ENCODE data around the gene THUMPD1. TPM values are rescaled to one million over a fixed set of nuclear protein-coding genes. Genes with fewer than 3 reads are reported as not detected.

The THUMPD1 gene
- total and polyA plus RNA-seq, 2 experiments from 2014 or later = 44.6 to 93.0 TPM

DNA sequence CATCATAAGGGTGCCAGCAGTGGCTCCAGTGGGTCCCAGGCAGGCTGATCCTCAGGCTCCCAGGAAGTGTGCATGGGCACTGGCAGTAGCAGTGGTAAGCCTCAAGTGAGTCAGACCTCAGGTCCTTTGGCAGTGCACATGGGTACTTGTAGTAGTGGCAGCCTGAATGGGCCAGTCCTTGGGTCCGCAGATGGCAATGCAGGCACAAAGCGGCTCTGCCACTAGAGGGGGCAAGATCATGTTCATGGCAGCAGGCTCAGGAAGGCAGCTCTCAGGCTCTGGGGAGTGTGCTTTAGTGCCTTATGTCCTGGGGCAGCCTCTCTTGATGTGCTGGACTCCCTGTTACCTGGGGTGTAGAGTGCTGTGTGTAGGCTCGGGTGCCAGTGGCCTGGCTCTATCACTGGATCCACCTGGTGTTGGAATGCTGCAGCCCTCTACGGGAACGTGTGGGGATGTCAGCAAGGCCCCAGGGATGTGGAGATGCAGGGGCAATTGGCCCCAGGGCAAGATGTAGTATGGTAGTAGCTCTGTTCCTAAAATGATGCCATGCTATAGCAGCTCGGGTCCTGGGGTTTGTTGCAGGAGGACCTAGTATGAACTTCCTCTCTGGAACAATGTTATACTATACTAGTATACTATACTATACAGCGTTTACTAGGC lies 33.2 kb upstream of the THUMPD1 start (continued):
- no peak for TF ChIP-seq ZNF462 (CRISPR knock-in tag; IDR thresholded peaks at IDR 0.05)
- TF ChIP-seq EZH2phosphoT487 (IDR thresholded peaks at IDR 0.05; ENCODE audit: unreplicated experiment) = no peak

DNA sequence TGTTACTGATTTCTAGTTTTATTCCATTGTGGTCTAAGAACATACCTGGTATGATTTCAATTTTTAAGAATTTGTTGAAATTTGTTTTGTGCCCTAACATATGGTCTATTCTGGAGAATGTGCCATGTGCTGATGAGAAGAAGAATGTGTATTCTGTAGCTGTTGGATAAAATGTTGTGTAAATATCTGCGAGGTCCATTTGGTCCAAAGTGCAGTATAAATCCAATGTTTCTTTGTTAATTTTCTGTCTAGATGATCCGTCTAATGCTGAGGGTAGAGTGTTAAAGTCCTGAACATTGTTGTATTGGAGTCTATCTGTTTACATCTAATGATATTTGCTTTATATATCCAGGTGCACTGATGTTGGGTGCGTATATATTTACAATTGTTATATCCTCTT lies 32.1 kb upstream of the THUMPD1 start:
- H3K36me3 Mint-ChIP-seq (ENCODE audit: low read depth) = no peaks in the 10 kb centered on the region
- no peak for TF ChIP-seq NANOG (IDR thresholded peaks at IDR 0.05; ENCODE audit: borderline replicate concordance)
- H3K36me3 ChIP-seq (ENCODE audit: insufficient read depth) = no peaks in the 10 kb centered on the region
- H3K4me3 ChIP-seq = no peak overlapping the region
- DNase-seq (ENCODE audit: low spot score) (no peak), ATAC-seq (no peak)
- no peak overlapping the region for H3K4me3 Mint-ChIP-seq
- H3K27me3 Mint-ChIP-seq (ENCODE audit: insufficient read depth, low read depth, poor library complexity) = peaks cover 3% of the 10 kb centered on the region
- H2AFZ ChIP-seq = no peak overlapping the region
- no peaks in the 10 kb centered on the region for H4K20me1 ChIP-seq (replicated peaks; ENCODE audit: insufficient read depth)
- H3K27ac ChIP-seq (ENCODE audit: low read depth) = no peak overlapping the region
- no peaks in the 10 kb centered on the region for H3K9me2 ChIP-seq (ENCODE audit: insufficient read depth)
- H3K4me1 Mint-ChIP-seq = no peaks in the 10 kb centered on the region
- H3K4me1 ChIP-seq (ENCODE audit: insufficient read depth) = no peaks in the 10 kb centered on the region
- H3K9me3 Mint-ChIP-seq = no peaks in the 10 kb centered on the region
- H3K27ac Mint-ChIP-seq = no peak overlapping the region
- no peak overlapping the region for H3K4me2 ChIP-seq
- H3F3A ChIP-seq (replicated peaks; ENCODE audit: low read depth) = no peaks in the 10 kb centered on the region
- no peaks in the 10 kb centered on the region for H3K27me3 ChIP-seq (ENCODE audit: insufficient read depth)
- no peaks in the 10 kb centered on the region for H3K79me2 ChIP-seq (replicated peaks; ENCODE audit: insufficient read depth)

- no peaks in the 10 kb centered on the region for H3K79me2 ChIP-seq (replicated peaks; ENCODE audit: insufficient read depth)
- no peak overlapping the region for H3K27ac ChIP-seq (ENCODE audit: low read depth)
- H3F3A ChIP-seq (replicated peaks; ENCODE audit: low read depth) = no peaks in the 10 kb centered on the region
- H3K4me3 ChIP-seq = no peak overlapping the region
- H3K9me2 ChIP-seq (ENCODE audit: insufficient read depth) = no peaks in the 10 kb centered on the region
- Mint-ChIP-seq H3K27ac (no peak overlapping the region), H3K4me1 (peaks cover 2% of the 10 kb centered on the region; the same call in 2 of the 3 replicates), H3K9me3 (no peaks in the 10 kb centered on the region), H3K4me3 (no peak overlapping the region), H3K36me3 (ENCODE audit: low read depth) (no peaks in the 10 kb centered on the region), H3K27me3 (ENCODE audit: insufficient read depth, low read depth, poor library complexity) (peaks cover 3% of the 10 kb centered on the region)
- no peaks in the 10 kb centered on the region for H3K4me1 ChIP-seq (ENCODE audit: insufficient read depth)
- no peaks in the 10 kb centered on the region for H3K27me3 ChIP-seq (ENCODE audit: insufficient read depth)
- no peaks in the 10 kb centered on the region for H3K36me3 ChIP-seq (ENCODE audit: insufficient read depth)
- ATAC-seq (no peak), DNase-seq (ENCODE audit: low spot score) (no peak)
- H4K20me1 ChIP-seq (replicated peaks; ENCODE audit: insufficient read depth) = no peaks in the 10 kb centered on the region
- H3K4me2 ChIP-seq = no peak overlapping the region
- no peak overlapping the region for H2AFZ ChIP-seq
- TF ChIP-seq, protein P1, sequence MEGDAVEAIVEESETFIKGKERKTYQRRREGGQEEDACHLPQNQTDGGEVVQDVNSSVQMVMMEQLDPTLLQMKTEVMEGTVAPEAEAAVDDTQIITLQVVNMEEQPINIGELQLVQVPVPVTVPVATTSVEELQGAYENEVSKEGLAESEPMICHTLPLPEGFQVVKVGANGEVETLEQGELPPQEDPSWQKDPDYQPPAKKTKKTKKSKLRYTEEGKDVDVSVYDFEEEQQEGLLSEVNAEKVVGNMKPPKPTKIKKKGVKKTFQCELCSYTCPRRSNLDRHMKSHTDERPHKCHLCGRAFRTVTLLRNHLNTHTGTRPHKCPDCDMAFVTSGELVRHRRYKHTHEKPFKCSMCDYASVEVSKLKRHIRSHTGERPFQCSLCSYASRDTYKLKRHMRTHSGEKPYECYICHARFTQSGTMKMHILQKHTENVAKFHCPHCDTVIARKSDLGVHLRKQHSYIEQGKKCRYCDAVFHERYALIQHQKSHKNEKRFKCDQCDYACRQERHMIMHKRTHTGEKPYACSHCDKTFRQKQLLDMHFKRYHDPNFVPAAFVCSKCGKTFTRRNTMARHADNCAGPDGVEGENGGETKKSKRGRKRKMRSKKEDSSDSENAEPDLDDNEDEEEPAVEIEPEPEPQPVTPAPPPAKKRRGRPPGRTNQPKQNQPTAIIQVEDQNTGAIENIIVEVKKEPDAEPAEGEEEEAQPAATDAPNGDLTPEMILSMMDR (conservative IDR thresholded peaks at IDR 0.05; ENCODE audit: low read depth in 2 of 2) = no peak
- TF ChIP-seq NANOG (IDR thresholded peaks at IDR 0.05; ENCODE audit: borderline replicate concordance) = no peak
- TF ChIP-seq EZH2 (IDR thresholded peaks at IDR 0.05; ENCODE audit: low read depth, unreplicated experiment) = no peak
- TF ChIP-seq EZH2phosphoT487 (IDR thresholded peaks at IDR 0.05; ENCODE audit: unreplicated experiment) = no peak
- no peak for TF ChIP-seq ZNF114 (CRISPR knock-in tag; IDR thresholded peaks at IDR 0.05)
- TF ChIP-seq POLR2AphosphoS5 (IDR thresholded peaks at IDR 0.05; ENCODE audit: low read depth) = no peak
- no peak for TF ChIP-seq CREB1 (CRISPR knock-in tag; IDR thresholded peaks at IDR 0.05; ENCODE audit: low read depth)
- no peak for TF ChIP-seq JUNB (IDR thresholded peaks at IDR 0.05; ENCODE audit: unreplicated experiment)
- TF ChIP-seq, protein P2, sequence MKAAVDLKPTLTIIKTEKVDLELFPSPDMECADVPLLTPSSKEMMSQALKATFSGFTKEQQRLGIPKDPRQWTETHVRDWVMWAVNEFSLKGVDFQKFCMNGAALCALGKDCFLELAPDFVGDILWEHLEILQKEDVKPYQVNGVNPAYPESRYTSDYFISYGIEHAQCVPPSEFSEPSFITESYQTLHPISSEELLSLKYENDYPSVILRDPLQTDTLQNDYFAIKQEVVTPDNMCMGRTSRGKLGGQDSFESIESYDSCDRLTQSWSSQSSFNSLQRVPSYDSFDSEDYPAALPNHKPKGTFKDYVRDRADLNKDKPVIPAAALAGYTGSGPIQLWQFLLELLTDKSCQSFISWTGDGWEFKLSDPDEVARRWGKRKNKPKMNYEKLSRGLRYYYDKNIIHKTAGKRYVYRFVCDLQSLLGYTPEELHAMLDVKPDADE (IDR thresholded peaks at IDR 0.05) = no peak
Observed at GRCh38 chr16:20768818-20769217, 27.2 kb upstream of the THUMPD1 start.
